GM18909 (cell line): ENCODE measurements around the gene CRYGN.
A peak's percentile ranks its signal among the peaks of the same experiment; 100 is the strongest.

Experiments used
- ATAC-seq: cut with Tn5 transposase; IDR thresholded peaks from one replicate; pipeline ENCODE4 v1.9.1; 2021; ENCODE audit warnings: mild to moderate bottlenecking; ENCODE audit not compliant: unreplicated experiment, poor library complexity

Gene CRYGN

DNA sequence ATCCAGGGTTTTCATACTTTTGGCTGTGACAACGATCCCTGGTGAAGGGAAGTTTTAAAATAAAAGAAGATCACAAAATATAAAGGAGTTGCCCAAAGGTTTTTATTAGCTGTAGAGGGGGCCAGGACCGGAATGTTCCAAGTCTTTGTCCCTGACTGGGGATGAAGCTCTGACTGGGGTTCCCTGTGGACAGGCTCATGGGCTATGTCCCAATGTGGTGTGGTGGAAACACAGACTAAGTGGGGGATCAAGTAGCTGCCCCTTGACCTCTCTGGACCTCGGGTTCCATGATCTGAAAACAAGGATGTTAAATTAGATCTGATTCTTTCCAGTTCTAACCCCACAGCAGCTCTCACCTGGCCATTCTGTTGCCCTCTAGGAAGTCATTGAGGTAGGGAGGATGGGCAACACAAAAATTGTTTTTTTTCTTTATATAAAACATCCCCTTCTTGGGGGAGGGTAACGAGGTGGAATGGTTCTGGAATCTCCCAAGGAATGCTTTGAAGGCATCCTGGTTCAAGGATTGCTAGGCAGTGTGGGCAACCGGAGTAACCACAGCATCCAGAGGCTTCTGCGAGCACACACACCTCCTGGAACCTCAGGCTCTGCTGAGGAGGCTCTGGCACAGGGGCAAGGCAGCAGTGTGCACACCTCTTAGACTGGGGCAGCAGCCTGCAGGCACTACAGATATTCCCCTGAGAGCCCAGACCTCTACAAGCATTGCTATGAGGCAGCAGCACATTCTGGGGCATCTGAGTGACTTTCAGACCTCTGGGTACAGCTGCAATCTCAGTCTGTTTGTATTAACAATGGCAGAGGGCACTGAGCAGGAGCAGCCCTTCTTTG is 21.4 kb upstream of the CRYGN start:
- no peak for ATAC-seq

DNA sequence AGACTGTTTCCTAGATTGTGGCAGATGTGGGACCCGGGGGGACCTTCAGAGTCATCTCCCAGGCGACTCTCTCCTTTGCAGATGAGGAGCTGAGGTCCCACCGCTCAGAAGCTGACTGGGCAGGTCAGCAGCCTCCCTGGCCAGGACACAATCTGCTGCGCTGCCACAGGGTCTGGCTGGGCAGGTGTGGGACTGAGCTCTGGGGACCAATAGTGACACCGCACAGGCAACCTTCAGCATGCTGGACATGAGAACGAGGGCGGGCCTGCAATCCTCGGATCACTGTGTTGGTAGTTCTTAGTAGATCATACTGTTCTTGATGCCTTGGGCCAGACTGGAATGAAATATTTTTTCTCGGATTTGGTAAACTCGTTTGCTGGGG is 20.5 kb upstream of the CRYGN start:
- ATAC-seq: no peak

DNA sequence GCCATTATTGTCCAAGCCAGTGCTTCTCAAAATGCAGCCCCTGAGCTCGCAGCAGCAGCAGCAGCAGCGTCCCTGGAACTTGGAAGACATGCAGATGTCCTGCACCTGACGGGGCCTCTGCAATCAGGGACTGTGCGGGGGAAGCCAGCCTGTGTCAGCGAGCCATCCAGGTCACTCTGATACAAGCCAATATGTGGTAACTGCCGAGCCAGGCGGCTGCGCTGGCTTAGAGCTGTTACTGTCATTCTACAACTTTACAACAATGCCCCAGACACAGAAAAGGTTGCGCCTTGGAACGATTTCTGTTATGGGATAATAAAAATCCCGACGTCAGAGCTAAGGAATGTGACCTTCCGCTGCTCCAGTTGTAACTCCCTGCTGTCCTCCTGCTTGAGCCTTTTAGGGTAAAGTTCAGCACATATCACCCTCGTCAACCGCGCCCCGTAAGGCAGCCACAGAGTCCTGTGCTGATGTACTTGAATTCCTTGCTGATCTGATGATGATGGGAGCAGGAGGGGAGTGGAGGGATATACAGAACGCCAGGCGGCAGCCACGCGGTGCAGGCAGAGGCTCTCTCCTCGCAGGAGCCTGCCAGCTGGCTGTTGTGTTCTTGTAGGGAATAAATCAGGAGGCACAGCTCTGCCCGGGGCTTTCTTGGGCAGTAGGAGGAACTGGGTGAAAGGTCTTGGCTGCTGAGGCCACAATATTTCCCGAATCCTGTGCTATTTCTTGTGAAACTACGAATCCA is 20.0 kb upstream of the CRYGN start:
- no peak for ATAC-seq

DNA sequence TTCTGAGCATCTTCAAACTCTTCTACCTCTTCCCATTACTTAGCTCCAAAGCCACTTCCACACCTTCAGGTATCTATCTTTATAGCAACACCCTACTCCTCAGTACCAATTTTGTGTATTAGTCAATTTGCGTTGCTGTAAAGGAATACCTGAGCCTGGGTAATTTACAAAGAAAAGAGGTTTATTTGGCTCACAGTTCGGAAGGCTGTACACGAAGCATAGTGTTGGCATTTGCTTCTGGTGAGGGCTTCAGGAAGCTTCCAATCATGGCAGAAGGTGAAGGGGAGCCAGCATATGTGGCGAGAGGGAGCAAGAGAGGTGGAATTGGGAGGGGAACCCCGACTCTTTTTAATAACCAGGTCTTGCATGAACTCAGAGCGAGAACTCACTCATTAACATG is 17.6 kb upstream of the CRYGN start:
- ATAC-seq: no peak

DNA sequence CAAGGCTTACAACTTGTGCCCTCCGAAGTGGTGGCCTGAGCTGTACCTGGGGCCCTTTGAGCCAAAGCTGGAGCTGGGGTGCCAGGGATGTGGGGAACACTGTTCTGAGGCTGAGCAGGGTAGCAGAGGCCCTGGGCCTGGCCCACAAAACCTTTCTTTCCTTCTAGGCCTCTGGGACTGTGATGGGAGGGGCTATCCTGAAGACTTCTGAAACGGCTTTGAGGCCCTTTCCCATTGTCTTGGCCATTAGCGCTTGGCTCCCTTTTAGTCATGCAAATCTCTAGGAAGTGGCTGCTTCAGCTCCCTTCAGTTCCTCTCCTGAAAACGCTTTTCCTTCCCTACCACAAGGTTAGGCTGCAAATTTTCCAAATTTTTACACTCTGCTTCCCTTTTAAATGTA is 16.8 kb upstream of the CRYGN start:
- ATAC-seq: no peak

DNA sequence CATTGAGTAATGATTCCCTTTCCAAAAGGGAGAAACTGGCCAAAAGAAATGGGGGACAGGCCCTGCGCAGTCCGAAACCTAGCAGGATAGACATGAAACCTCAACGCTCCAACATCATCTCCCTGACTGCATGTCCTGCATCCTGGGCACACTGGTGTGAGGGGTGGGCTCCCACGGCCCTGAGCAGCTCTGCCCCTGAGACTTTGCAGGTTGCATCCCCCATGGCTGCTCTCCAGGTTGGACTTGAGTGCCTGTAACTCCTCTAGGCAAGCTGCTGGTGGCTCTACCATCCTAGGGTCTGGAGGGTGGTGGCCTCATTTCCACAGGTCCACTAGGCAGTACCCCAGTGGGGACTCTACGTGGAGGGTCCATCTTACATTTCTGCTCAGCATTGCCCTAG is 16.3 kb upstream of the CRYGN start:
- ATAC-seq: no peak

DNA sequence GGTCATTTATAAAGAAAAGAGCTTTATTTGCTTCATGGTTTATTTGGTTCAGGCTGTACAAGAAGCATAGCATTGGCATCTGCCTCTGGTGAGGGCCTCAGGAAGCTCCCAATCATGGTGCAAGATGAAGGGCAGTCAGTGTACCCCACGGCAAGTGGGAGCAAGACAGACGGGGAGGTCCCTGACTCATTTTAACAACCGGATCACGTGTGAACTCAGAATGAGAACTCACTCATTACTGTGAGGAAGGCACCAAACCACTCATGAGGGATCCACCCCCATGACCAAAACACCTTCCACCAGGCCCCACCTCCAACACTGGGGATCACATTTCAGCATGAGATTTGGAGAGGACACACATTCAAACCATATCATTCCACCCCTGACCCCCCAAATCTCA is 15.7 kb upstream of the CRYGN start:
- no peak for ATAC-seq

DNA sequence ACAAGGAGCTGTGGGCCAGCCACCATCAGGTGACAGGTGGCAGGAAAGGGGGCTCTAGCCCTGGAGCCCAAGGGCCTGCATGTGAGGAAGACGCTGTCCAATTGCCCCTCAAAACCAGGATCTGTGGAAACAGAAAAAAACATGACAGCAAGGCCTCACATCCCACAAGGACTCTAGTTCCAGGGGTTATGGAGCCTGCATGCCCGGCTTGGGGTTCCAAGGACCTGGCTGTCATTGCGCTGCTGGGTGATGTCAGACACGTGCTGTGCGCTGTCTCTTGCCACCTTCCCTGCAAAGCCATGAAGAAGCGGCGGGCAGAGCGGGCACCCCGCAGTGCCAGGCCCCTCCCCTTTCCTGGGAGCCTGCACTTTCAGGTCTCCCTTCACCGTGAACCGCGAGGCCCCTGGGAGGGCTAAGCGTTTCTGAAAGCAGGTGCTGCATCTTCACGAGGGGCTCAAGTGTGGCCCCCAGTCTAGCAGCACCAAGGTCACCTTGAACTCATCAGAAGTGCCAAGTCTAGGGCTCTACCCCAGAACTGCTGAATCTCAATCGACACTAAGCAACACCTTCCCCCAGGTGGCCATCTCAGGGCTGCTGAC is 15.1 kb upstream of the CRYGN start:
- ATAC-seq: no peak

DNA sequence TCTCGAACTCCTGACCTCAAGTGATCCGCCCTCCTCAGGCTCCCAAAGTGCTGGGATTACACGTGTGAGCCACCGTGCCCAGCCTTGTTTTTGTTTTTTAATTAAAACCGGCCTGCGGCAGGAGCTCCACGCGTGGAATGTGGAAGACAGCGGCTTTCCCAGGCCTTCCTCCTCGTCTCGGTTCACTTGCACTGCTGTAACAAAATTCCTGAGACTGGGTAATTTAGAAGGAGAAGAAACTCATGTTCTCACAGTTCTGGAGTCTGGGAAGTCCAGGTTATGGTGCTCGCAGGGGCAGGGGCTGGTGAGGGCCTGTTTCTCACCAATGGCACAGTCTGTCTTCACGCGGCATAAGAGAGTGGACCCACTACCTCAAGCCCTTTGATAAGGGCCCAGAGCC is 14.4 kb upstream of the CRYGN start:
- no peak for ATAC-seq

DNA sequence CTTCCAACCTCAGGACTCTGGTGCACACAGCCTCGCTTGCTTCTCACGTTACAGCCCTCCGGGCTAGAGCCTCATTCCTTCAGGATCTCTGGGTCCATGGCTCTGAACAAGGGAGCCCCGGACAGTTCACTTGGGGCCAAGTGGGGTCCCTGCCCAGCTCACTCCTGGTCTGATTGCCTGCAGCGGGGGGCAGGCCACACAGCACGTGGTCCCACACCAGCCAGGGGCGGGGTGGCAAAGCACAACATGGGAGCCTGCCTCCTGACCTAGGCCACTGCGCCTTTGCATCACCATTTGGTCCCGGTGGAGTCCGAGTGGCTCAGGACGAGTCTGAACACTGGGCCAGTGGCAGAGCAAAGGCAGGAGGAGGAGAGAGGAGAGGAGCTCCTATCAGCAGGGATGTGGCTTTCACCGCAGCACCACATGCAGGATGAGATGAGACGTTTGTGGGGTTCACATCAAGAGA is 13.4 kb upstream of the CRYGN start:
- ATAC-seq: no peak

DNA sequence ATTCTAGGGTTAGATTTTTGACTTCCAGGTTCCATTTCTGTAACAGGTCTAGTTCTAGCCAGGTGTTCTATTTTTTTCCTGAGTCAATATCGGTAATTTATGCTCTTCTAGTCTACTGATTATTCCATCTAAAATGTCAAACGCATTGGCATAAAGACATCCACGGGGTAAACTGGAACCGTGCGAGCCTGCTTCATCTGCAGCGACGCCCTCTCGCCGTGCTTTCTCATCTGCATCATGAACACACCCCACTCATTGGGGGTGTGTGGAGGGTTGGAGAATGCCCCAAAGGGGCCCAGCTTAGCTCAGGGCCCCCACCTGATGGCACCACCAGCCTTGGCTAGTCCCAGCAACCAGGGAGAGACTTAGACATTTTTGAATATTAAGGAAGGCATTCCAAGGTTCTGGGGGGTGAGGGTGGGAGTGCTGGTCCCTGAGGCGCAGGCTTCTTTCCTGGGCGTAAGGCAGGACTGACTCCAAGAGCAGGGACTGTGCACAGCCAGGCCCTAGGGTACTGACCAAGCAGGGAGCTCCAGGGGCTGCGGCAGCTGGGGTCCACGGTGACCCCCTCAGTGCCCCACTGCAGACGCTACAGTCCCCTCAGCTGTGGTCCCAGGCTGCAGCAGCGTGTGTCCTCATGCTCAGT is 12.9 kb upstream of the CRYGN start:
- ATAC-seq: no peak

DNA sequence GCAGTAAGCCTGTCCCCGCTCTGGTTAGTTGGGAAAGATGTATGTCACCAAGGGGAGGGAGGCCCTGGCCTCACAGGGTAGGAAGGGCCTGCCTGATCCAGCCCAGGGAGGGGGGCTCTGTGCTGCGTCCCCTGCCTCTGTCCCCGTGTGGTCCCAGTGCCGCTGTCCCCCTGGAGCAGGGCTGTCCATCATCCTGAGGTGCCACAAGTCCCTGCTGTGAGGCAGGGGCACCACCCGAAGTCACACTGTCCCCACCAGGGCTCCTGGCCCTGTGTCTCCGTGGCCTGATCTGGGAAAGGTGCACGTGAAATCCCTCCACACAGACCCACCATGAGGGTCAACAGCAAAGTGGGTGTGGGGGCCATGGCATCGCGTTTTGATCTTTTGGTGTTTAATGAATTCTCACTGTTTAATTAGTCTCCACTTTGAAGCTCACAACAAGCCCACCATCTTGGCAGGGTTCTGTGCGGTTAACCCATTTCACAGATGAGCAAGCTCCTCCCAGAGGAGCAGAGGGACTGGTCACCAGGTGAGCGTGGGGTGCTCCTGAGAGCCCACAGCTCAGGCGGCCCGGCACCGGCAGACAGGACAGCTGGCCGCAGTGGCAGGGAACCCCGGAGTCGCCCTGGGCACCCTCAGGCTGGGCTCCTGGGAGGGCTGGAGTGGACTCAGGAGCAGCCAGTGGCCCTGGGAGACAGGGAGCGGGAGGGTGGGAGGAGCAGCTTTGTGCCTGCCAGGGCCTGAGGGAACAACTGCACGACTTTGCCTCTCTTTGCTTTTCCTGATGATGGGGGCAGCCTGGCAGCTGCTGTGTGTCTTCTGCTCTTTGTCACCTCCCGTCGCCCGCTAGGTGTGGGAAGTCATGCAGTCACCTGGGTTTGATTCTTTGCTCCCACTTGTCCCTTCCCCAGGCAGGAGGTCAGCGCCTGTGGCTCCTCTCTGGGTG is 12.0 kb upstream of the CRYGN start:
- ATAC-seq: no peak

DNA sequence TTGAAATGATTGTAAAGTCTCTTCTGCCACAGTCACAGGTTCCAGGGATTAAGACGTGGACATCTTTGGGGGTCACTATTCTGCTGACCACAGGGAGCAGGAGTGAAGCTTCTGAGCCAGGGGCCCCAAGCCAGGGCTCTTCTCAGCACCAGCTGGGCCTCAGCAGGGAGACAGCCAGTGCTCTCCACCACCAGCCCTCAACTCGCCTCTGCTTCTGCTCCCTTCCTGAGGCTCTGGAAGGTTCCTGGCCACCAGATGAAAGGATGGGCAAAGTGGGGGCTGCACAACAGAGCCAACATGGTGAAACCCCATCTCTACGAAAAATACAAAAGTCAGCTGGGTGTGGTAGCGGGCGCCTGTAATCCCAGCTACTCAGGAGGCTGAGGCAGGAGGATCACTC is 11.2 kb upstream of the CRYGN start:
- no peak for ATAC-seq

DNA sequence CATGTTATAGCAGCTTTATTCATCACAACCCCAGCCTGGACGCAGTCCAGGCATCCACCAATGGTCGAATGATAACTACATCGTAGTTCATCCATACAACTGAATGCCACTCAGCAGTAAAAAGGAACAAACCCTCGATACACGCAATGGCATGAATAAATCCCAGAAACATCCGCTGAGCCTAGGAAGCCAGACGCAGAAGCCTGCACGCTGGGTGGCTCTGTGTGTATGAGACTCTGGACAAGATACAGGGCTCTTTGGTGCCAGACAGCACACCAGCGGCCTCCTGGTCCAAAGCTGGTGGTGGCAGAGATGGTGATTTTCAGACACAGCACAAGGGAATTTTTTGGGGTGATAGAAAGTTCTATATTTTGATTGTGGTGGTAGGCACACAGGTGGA is 10.0 kb upstream of the CRYGN start:
- ATAC-seq: no peak

DNA sequence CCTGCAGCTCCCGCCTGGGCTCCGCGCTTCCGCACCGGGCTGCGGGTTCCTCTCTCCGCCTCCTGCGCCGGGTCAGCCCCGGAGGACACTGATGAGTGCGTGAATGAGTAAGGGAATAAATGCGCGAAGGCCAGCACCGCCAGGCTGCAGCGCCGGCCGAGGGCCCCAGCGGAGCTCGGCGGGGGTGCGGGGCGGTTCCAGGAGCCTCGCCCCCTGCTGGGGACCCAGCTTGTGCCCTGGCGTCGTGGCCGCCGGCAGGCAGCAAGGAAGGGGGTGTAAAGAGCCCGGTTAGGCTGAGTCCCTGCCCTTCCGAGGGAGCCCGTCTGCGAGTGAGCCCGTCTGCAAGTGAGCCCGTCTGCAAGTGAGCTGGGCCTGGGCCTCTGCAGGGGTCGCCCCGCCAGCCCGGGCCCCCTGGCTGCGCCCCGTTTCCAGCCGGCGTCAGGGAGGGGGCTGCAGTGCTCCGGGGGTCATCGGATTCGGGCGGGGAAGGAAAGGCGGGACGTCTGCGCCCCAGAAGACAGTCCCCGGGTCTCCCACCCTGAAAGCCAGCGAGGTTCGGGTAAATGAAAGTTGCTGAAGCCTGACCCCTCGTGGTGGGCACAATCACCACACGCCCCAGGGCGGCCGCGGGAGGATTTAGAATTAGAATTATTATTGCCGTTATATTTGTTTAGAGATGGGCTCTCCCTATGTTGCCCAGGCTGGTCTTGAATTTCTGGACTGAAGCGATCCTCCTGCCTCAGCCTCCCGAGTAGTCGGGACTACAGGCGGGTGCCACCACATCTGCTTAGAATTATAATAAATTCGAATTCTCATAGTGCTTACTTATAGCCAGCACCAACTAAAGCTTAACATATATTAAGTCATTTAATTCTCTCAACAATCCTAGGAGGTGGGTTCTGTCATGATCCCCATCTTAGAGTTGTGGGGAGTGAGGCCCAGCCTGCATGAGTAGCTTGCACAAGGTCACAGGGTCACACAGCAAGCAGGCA is 8.6 kb upstream of the CRYGN start:
- ATAC-seq: peak; percentile 76

DNA sequence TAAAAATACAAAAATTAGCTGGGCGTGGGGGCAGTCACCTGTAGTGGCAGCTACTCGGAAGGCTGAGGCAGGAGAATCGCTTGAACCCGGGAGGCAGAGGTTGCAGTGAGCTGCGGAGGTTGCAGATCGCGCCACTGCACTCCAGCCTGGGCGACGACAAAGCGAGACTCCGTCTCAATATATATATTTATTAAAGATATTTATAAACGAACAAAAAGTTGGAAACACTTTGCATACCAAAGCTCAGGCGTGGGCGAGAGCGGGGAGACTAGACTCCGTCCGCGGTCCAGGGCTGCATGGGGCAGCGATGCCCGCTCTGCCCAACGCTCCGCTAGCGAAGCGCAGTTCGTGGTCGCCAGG is 7.9 kb upstream of the CRYGN start:
- ATAC-seq: no peak

DNA sequence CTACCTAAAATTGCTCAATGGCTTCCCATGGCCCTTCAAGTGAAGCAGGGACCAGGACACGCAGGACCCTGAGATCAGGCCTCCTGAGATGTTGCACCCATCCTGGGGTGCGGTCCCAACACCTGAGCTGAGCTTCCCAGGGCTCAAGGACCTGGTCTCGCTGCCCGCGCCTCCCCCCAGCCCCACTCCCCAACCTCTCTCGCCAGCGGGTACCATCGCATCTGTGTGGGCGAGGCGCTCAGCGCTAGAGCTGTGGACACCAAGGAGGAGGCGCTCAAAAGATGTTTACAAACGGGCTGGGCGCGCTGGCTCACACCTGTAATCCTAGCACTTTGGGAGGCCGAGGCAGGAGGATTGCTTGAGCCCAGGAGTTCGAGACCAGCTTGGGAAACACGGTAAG is 7.4 kb upstream of the CRYGN start:
- ATAC-seq: no peak

DNA sequence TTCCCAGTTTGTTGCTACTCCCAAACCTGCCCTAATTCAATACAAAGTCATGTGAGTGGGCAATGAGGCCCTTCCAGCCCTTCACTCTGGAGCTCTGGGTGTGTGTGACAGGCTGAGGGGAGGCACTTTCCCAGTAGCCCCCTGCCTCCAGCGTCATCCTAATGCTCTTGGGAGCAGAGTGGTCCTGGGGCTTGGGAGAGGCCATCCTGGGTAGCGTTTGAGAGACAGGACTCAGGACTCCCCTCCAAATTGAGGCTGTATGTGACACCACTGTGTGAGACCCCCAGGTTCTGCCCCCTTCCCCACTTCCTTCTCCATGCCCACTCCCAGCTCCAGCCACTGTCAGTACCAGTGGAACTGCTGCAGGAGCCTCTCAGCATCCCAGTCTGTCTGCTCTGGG is 6.5 kb upstream of the CRYGN start:
- ATAC-seq: no peak

DNA sequence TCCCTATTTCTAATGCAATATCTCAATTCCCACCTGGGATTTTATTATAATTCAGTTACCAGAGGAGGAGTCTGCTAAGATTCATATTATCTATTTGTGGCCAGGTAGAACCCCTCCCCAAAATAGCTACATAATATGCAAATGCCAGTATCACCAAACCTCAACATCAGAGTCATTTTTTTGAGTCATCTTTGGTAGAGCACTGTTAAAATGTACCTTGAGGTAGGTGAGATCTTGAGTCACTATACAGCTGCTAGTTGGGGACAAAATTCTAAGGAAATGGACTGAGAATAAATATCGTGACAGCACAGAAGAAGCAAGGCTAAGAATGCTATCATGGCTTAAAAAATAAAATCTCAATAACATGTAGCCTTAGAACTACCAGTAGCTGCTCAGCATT is 4.7 kb upstream of the CRYGN start:
- ATAC-seq: no peak
